Activated CD4-positive, alpha-beta T cell treated with anti-CD3 and anti-CD28 coated beads for 4 hours (primary cell): Measurements from ENCODE around the gene GON7.
"Not testable (repeated sequence)": the region's sequence is repeated elsewhere in the genome, so short reads cannot be mapped to it uniquely, and the experiment has no call there.

Experiments used
- DNase-seq, 2 donors: peaks; one replicate each; pipeline ENCODE4 v3.0.0-alpha.2; 2020

GON7 gene

GRCh38 chr14:93199031-93199430 is 7.8 kb downstream of the GON7 start:
- DNase-seq = no peak

GRCh38 chr14:93195316-93195999 is 11.4 kb downstream of the GON7 start:
- no peak for DNase-seq

GRCh38 chr14:93186956-93187355 is 19.9 kb downstream of the GON7 start:
- no peak for DNase-seq

GRCh38 chr14:93186466-93186865 is 20.4 kb downstream of the GON7 start:
- no peak for DNase-seq

GRCh38 chr14:93185349-93185720 is 21.5 kb downstream of the GON7 start:
- no peak for DNase-seq

DNA sequence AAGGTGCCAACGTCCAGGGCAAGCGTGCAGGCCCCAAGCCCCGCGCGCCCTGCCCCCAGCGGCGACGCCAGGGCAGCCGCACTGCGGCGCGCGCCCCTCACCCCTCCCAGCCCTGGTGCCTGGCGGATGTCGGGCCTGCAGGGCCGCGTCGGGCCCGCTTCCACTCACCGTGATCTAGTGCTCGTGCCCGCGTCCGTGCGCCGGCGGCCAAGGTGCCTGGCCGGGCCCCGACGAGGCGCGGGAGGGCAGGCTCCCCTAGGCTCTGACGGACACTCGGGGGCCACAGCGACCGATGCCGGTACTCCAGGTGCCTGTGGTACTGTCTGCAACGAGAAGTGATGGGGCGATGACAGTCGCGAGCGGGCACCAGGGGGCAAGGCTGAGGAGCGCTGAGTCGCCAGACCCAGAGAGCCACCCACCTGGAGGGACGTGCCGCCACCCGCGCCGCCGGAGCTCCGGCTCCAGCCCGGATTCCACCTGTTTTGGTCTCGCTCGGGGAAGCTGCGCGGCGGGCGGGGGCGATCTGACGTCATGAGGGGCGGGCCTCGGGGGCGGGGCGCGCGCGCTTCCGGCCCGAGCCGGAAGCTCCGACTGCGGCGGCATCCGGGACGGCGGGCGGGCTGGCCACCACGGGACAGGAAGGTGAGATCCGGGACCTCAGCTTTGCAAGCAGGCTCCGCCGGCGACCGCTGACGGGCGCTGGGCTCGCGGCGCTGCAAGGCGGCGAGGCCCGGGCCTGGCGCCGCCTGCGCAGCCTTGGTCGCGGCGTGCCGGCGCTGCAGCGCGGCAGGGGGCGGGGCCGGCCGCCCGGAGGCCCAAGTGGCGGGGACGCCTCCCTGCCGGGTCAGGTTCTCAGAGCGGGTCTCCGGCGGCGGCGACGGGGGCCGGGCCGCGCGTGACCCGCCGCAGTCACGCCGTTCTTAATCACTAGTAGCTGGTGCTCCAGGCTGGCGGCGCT is 22.2 kb downstream of the GON7 start, which contains the start of the genes LYSET and MOAP1:
Gene LYSET, plus strand, starts transcription at position 927 of the 958 bp plus-strand sequence. CDS start 89 bp downstream, outside the sequence.
Gene MOAP1, minus strand, starts transcription at position 507 of the 958 bp plus-strand sequence. CDS start 655 bp downstream, outside the sequence.
- peak; percentile 82 to 88 for DNase-seq

DNA sequence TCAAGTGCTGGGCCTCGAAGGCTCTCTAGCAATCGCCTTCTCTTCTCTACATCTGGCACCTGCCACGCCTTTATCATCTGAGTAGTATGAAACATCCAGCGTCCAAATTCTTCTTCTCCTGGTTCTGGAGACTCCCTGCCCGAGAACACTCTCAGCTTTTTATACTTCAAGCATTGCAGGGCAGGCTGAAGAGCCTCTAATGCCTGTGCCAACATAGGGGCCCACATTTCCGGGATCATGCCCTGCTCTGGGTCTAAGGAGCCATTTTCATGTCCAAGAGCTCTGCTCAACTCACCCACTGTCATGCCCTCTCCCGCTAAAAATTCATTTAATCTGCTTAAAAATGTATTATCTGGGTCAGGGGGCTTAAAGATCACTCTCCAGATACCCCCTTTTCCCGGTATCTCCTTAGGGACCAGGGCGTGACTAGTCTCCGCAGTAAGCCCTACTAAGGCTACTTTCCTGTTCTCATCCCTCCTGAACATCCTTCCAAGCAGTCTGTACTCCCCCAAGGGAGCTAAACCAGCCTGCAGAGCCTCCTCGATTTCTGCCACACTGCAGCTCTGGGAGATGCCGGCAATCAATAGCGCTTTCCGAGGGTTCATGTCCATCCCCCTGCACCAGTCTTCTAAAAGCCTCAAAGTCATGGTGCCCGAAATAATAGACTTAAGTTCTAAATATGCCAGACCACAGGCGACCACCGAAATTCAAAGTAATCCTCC is 23.1 kb downstream of the GON7 start:
- no peak for DNase-seq

DNA sequence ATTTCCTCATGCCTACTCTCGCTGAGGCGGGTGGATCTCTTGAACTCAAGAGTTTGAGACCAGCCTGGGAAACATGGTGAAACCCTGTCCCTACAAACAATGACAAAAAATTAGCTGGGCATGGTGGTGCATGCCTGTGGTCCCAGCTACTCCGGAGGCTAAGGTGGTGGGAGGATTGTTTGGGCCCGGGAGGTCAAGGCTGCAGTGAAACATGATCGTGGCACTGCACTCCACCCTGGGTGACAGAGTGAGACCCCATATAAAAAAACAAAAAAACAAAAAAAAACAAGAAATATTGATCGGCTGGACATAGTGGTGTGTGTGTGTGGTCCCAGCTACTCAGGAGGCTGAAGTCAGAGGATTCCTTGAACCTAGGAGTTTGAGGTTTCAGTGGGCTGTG is 31.4 kb downstream of the GON7 start:
- no peak for DNase-seq

- not testable (repeated sequence) for DNase-seq
Measured at GRCh38 chr14:93174731-93175130, 32.1 kb downstream of the GON7 start.

DNA sequence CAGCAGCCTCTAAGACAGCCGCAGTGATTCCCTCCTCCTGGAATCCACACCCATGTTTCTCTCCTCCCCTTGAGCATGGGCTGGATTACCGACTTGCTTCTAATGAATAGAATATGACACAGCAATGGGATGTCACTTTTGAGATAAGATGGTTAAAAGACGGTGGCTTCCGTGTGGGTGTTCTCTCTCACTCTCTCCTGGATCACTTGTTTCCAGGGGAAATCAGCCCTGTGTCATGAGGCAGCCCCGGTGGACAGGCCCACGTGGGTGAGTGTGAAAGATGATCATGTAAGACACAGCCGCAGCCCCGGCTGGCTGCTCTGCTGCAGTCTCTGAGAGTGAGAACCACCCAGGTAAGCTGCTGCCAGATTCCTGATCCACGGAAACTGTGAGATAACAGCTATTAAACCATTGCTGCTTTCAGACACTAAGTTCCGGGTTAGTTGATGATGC is 32.9 kb downstream of the GON7 start:
- DNase-seq = no peak

- DNase-seq = no peak
Measured at GRCh38 chr14:93171376-93171775, 35.5 kb downstream of the GON7 start.

- not testable (repeated sequence) for DNase-seq
Measured at GRCh38 chr14:93170141-93170540, 36.7 kb downstream of the GON7 start.

DNA sequence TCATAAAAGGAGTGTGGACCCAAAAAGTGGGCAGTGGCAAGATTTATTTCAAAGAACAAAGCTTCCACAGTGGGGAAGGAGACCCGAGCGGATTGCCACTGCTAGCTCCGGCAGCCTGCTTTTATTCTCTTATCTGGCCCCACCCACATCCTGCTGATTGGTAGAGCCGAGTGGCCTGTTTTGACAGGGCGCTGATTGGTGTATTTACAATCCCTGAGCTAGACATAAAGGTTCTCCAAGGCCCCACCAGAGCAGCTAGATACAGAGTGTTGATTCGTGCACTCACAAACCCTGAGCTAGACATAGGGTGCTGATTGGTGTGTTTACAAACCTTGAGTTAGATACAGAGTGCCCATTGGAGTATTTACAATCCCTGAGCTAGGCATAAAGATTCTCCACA is 37.2 kb downstream of the GON7 start:
- not testable (repeated sequence) for DNase-seq

- DNase-seq = not testable (repeated sequence)
Measured at GRCh38 chr14:93168610-93169009, 38.3 kb downstream of the GON7 start.

DNA sequence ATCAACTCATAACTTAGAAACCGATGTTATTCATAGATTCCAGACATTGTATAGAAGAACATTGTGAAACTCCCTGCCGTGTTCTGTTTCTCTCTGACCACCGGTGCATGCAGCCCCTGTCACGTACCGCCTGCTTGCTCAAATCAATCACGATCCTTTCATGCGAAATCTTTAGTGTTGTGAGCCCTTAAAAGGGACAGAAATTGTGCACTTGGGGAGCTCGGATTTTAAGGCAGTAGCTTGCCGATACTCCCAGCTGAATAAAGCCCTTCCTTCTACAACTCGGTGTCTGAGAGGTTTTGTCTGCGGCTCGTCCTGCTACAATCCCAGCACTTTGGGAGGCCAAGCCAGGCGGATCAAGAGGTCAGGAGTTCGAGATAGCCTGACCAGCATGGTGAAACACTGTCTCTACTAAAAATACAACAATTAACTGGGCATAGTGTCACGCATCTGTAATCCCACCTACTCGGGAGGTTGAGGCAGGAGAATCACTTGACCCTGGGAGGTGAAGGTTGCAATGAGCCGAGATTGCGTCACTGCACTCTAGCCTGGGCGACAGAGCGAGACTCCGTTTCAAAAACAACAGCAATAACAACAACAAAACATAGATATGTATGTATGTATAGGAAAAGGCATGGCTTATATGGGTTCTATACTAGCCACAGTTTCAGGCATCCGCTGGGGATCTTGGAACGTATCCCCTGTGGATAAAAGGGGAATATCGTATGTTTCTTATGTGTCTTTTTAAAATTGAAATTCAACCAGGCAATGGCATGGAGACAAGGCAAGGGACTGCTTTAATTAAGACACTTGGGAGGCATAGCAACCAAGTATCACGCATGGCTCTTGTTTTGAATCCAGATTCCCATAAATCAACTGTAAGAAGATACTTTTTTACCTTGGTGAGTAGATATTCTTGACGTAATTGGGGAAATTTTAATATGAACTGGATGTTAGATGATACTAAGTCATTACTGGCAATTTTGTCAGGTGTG is 41.3 kb downstream of the GON7 start:
- DNase-seq = not testable (repeated sequence)

DNA sequence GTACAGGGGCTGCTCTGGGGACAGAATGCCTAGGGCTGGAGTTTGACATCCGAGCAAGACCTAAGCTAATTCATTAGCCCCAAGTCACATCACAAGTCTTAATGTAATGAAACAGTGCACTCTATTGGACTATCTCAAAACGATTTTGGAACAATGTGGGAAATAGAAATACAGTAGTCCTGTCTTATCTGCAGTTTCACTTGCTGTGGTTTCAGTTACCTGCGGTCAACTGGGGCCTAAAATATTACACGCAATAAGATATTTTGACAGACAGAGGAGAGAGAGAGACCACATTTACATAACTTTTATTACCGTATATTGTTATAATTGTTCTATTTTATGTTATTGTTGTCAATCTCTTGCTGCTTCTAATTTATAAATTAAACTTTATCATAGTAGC is 43.3 kb downstream of the GON7 start:
- no peak for DNase-seq

GRCh38 chr14:93161411-93161940 is 45.4 kb downstream of the GON7 start:
- no peak for DNase-seq

DNA sequence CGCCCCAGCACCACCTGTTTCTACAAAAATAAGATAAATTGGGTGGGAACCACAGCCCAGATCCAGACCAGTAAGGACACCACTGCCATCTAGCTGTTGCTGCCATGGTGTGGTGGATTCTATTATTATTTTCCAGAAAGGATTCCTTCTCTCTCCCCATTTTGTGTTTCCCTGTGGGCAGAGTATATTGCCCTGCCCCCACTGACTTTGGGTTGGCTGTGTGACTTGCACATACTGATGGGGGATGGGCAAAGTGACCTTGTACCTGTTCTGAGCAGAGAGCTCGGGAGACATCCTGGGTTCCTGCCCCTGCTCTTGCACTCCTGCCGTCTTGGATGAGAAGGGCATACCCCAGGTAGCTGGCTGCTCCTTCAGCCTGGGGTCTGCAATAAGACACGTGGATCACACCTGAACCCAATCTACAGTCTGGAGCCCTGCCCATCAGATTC is 46.5 kb downstream of the GON7 start:
- no peak for DNase-seq

GRCh38 chr14:93159625-93160352 is 47.1 kb downstream of the GON7 start:
- not testable (repeated sequence) for DNase-seq

GRCh38 chr14:93158349-93158748 is 48.5 kb downstream of the GON7 start:
- not testable (repeated sequence) for DNase-seq
